HG02588 (cell line): ENCODE measurements around the gene RIMKLB.
"Not testable (repeated sequence)": the region's sequence is repeated elsewhere in the genome, so short reads cannot be mapped to it uniquely, and the experiment has no call there.

Experiments
- ATAC-seq: cut with Tn5 transposase; IDR thresholded peaks from one replicate; pipeline ENCODE4 v1.9.1; 2021; ENCODE audit warnings: mild to moderate bottlenecking, moderate library complexity; ENCODE audit not compliant: unreplicated experiment

Gene RIMKLB

DNA sequence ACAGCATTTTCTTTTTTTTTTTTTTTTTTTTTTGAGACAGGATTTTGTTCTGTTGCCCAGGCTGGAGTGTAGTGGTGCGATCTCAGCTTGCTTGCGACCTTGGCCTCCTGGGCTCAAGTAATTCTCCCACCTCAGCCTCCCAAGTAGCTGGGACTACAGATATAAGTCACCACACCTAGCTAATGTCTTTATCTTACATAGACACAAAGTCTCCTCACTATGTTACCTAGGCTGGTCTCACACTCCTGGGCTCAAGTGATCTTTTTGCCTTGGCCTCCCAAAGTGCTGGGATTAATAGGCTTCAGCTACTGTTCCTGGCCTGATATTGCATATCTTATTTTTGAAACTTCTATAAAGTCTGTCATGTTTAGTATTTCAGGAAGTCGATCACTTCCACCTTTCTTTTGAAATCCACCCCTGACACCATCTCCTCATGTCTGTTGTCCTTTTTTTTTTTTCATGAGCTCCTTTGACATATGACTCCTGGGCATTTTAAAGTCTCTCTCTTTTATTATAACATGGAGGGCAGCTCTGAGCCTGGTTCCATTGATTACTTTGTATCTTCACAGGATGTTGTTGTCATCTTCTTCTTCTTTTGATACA, 118.8 kb downstream of the RIMKLB start:
- ATAC-seq, result no peak

DNA sequence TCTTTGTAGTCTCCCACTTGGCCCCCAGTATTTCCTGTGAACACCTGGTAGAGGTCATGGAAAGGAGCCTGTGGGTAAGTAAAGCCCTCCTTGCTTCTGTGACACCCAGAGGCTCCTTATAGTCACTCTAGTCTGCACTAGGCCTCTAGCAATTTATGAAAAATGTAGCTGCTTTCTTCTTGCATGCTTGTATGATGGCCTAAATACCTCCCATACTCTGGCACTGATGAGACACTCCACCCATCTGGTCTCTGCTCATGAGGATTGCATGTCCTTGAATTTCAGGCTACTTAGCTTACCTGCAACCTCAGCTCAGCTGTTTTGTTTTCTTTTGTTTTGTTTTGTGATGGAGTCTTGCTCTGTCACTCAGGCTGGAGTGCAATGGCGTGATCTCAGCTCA, 120.1 kb downstream of the RIMKLB start:
- ATAC-seq, result no peak

DNA sequence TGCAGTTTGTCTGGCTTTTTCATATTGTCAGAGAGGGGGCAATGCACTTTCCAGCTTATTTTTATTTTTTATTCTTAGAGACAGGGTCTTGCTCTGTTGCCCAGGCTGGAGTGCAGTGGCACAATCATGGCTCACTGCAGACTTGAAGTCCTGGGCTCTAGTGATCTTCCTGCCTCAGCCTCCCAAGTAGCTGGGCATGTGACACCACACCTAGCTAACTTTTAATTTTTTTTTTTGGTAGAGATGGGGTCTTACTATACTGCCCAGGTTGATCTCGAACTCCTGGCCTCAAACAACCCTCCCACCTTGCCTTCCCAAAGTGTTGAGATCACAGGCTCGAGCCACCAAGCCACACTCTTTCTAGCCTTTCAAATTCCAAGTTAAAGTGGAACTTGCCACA, 120.7 kb downstream of the RIMKLB start:
- no peak for ATAC-seq

DNA sequence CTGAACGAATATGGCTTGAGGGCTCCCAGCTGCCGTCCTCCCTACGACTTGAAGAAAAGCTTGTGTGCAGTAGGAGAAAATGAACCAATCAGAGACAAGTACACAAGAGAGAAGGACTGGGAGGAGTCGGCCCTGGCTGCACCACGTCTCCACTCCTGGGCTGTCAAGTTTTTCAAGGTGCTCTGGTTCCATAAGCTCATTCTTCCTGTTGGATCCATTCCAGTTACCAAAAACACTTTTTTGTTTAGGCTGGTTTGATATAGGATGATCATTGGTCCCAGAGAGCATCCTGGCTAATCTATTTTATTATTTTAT, 121.8 kb downstream of the RIMKLB start:
- no peak for ATAC-seq

DNA sequence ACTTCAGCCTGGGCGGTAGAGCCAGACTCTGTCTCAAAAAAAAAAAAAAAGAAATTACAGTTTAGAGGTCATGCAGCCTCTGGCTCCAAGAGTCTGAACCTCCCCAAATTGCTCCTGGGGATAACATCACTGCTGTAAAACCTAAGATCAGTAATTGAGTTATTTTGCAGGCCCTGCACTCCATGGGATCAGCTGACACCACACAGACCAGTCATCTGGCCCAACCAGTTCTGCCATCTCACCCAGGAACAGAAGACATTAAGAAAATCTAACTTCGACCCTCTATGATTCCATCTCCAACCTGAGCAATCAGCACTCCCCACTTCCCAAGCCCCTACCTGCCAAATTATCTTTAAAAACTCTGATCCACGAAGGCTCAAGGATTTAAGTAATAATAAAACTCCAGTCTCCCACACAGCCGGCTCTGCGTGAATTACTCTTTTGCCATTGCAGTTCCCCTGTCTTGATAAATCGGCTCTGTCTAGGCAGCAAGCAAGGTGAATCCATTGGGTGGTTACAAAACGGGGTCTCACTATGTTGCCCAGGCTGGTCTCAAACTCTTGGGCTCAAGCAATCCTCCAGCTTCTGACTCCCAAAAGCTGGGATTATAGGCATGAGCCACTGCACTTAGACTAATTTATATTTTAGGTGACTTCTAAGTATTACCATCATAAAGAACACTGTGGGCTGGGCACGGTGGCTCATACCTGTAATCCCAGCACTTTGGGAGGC, 123.1 kb downstream of the RIMKLB start:
- ATAC-seq, result not testable (repeated sequence)

DNA sequence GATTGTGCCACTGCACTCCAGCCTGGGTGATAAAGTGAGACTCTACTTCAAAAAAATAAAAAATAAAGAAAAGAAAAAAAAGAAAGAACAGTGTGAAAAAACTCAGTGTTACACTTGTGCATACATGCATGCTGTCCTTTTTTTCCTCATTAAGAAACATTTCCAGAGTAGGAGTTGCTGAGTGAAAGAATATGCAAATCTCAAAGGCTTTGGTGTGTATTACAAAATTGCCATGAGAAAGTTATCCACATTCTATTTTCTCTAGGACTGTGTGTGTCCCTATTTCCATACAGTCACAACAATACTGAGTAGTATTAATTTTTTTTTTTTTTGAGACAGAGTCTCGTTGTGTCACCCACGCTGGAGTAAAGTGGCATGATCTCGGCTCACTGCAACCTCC, 123.8 kb downstream of the RIMKLB start:
- ATAC-seq, result no peak

DNA sequence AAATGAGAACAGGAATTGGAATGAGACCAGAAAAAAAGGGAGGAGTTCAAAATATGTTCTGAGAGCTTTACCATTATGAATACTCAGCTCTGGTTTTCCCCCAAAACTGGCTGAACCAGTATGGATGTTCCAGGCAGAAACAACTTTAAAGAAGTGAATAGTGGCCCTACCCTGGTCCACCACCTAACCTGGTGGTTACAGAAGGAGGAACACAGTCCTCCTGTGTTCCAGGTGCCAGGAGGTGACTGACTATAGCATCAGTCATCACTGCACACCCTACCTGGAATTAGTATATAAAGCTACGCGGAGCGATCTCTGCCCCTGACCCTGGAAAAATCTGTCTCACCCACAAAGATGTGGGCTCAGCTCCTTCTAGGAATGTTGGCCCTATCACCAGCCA, 124.5 kb downstream of the RIMKLB start, which contains the start of gene A2ML1:
Gene A2ML1 (plus strand): TSS at position 324 of the 400 bp plus-strand sequence. CDS start 31 bp downstream, at position 355.
- no peak for ATAC-seq

DNA sequence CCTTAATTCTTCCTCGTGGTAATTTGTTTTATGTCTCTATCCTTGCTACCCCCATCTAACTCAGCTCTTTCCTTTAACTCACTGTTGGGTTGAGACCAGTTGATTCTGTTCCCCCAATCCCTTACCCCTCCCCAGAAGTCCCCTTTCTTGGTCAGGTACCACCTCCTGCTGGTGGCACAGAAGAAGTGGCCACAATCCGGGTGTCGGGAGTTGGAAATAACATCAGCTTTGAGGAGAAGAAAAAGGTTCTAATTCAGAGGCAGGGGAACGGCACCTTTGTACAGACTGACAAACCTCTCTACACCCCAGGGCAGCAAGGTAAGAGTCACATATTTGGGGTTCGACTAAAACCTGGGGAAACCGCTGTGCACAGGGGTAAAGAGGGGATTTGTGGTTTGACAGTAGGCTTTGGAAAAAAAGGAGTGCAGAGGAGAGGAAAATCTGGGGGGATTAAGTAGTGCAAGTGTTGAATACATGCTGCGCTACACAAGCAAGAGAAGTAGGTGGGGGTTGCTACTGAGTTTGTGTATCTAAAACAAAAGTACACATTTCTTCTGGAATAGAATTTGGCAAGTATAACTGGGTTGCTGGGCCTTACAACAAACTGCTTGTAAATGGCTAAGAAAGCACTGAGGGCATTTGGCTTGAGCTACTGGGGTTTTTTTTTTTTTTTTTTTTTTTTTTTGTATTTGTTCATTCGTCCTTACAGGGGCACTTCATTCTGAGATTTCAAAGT, 125.9 kb downstream of the RIMKLB start:
- ATAC-seq, result no peak

DNA sequence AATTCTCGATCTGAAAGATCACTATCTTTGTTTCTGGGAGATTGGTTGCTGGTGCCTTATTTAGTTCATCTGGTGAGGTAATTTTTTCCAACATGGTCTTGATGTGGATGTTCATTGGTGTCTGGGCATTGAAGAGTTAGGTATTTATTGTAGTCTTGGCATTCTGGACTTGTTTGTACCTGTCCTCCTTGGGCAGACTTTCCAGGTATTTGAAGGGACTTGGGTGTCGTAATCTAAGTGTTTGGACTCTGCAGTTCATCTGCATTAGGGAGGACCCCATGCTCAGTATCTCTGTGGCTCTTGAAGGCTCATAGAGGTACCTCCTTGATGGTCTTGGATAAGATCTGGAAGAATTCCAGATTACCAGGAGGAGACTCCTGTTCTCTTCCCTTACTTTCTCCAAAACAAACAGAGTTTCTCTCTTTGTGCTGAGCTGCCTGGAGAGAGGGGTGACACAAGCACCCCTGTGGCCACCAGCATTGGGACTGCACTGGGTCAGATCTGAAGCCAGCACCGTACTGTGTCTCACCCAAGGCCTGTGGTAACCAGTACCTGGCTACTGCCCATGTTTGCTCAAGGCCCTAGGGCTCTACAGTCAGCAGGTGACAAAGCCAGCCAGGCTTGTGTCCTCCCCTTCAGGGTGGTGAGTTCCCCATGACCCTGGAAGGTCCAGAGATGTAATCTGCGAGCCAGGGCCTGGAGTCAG, 129.9 kb downstream of the RIMKLB start:
- no peak for ATAC-seq

DNA sequence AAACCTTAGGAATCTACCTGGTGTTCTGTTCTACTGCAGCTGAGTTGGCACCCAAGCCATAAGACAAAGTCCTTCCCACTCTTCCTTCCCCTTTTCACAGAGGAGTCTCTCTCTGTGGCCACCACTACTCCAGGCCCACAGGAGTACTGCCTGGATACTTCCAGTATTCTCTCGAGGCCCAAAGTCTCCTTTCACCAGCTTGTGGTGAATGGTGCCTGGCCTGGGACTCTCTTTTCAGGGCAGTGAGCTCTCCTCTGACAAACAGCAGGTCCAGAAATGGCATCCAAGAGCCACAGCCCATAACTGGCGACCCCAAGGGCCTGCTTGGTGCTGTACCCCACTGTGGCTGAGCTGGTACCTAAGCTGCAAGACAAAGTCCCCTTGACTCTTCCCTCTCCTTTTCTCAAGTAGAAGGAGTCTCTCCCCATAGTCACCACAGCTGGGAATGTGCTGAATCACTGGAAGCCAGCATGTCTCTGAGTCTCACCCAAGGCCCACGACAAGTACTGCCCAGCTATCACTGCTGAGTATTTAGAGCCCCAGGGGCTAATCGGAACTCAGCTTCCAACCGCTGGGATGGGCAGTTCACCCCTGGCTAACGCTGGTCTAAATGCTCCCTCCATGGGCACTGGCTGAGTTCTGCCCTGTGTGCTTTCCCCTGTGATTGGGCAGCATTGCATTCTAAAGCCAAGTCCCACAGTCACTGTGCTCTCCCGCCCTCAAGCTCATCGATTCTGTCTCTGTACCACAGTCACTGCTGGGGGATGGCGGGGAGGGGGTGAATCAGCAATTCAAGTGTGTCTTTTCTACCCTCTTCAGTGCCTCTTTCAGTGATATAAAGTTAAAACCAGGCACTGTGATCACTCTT, 130.7 kb downstream of the RIMKLB start:
- no peak for ATAC-seq

DNA sequence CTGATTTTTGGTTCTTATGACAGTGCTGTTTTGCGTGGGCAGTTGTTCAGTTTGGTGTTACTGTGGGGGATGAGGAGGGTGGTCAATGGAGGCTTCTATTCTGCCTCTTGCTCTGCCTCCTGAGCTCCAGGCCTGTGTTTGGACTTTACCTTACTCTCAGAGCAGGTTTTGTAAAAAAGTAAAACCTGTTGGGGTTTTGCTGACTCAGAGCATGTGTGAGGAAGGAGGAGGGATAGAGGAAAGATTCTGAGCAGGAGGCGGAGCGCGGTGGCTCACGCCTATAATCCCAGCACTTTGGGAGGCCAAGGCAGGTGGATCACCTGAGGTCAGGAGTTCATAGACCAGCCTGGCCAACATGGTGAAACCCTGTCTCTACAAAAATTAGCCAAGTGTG, 131.3 kb downstream of the RIMKLB start:
- no peak for ATAC-seq

DNA sequence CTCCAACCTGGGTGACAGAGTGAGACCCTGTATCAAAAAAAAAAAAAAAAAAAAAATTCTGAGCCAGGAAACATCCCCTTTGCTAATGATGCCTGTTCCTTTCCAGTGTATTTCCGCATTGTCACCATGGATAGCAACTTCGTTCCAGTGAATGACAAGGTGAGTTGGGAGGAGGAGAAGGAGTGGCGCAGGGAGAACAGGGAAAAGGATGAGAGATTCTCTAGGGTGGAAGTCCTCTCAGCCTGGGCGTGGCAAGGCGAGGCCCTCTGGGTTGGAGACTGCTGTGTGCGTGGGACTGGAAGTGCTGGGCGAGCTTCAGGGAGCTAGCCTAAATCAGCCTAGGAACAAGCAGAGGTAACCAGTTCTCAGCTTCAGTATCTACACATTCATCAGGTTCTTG, 131.8 kb downstream of the RIMKLB start:
- no peak for ATAC-seq

DNA sequence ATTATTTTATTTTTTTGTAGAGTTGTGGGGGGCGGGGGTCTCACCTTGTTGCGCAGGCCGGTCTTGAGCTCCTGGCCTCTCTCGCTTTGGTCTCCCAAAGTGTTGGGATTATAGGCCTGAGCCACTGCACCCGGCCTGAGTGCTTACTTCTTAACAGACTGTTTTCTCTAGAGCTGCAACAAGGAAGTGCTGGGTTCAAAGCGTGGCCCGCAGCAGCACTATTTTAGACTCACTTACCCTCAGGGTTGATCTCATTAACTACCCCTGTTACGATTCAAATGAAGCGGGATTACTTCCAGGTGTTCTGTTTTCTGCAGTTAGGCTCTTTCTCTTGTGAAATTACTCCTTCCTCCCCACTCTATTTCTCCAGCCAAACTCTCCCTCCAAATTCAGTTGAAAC, 133.3 kb downstream of the RIMKLB start:
- ATAC-seq, result no peak

DNA sequence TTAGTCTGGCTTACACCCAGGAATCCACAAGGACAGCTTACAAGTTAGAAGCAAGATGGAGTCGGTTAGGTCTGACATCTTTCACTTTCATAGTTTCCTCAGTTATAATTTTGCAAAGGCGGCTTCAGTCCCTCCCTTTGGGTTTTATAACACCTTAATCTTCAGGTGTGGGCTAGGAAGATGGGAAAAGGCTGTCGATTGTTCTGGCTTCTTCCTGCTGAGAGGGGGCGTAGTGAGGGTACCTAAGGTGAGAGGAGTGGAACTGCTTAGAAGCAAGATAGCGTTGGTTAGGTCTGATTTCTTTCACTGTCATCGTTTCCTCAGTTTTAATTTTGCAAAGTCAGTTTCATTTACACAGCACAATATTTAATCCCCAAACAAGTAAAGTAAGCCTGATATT, 134.7 kb downstream of the RIMKLB start:
- ATAC-seq, result no peak
